ENCODE measurements around the gene ANKRD33B.

DNA sequence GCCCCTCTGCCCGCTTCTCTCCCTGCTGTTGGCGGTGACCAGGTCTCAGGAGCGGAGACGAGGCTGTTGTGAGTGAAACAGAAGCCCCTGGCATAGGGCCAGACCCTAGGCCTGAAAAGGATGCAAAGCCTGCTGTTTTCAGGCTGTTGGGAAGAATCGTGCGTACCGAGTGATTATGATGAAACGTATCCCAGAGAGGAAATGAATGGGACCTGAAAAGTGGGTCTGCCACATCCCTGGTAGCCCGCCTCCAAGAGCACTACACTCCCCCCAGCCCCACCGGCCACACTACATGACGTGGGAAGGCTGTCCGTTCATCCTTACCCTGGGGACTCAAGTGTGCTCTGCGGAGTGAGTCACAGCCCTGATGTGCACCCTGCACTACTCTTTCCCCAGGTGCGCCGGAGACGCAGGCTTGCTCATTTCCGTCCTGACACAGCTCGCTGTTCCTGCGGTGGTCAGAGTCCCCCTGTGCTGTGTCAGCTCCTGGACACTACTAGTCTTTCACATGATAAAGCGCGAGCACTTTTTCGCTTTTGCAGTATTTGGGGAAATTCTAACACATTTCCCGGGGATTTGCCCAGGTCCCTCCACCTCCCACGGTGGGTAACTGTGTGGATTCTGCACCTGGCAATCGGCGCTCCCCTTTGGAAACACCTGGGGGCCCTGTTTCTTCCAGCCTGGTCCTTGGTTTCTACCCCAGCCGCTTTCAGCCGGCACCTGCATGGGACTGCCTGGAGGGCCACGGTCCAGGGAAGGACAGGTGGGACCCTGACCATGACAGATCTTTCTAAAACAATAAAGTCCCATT is 91.5 kb downstream of the ANKRD33B start:
- TF ChIP-seq, protein P1, sequence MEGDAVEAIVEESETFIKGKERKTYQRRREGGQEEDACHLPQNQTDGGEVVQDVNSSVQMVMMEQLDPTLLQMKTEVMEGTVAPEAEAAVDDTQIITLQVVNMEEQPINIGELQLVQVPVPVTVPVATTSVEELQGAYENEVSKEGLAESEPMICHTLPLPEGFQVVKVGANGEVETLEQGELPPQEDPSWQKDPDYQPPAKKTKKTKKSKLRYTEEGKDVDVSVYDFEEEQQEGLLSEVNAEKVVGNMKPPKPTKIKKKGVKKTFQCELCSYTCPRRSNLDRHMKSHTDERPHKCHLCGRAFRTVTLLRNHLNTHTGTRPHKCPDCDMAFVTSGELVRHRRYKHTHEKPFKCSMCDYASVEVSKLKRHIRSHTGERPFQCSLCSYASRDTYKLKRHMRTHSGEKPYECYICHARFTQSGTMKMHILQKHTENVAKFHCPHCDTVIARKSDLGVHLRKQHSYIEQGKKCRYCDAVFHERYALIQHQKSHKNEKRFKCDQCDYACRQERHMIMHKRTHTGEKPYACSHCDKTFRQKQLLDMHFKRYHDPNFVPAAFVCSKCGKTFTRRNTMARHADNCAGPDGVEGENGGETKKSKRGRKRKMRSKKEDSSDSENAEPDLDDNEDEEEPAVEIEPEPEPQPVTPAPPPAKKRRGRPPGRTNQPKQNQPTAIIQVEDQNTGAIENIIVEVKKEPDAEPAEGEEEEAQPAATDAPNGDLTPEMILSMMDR (IDR thresholded peaks at IDR 0.05; ENCODE audit: poor library complexity), result no peak
- TF ChIP-seq EZH2 (IDR thresholded peaks at IDR 0.05; ENCODE audit: borderline replicate concordance), result no peak
- TF ChIP-seq EZH2phosphoT487 (IDR thresholded peaks at IDR 0.05; ENCODE audit: low read depth, severe bottlenecking, unreplicated experiment), result no peak
